Fibroblast of lung (primary cell): ENCODE data around the gene COL25A1.

Experiments
- CTCF ChIP-seq, 2 donors: IDR thresholded peaks in 1 of 2; conservative IDR thresholded peaks in 1 of 2; 1 replicate in 1 of 2; 2 replicates in 1 of 2; pipeline ENCODE4 v1.5.1; 2011 to 2012; ENCODE audit warnings: low read length in 2 of 2, control low read depth in 1 of 2, inconsistent platforms in 1 of 2, low read depth in 1 of 2, mild to moderate bottlenecking in 1 of 2
- EZH2 ChIP-seq: IDR thresholded peaks from 2 replicates; pipeline ENCODE4 v1.5.1; 2012; ENCODE audit warnings: low read length, control low read depth, mild to moderate bottlenecking; ENCODE audit errors: missing control alignments

- no peak for TF ChIP-seq CTCF (conservative IDR thresholded peaks at IDR 0.05 in 1 of 2, IDR thresholded peaks at IDR 0.05 in 1 of 2; ENCODE audit: low read depth in 1 of 2, low read length in 2 of 2)
- no peak for TF ChIP-seq EZH2
Observed at GRCh38 chr4:109046471-109047201, 255.8 kb downstream of the COL25A1 start.
